Activated naive CD4-positive, alpha-beta T cell treated with anti-CD3 and anti-CD28 coated beads, Interleukin-2, amount 10 ng/mL, durations not matched to agents 7 days and 5 days (primary cell): Measurements from ENCODE around the gene DSCAM.

Experiments
- CTCF ChIA-PET: fragments of 350-600 bp; sonication (Branson Sonifier 250); formaldehyde crosslinking; loops from one replicate; lab custom pipeline; 2021; ENCODE audit warnings: antibody characterized with exemption; lab: Charles Lee
- DNase-seq: peaks from one replicate; pipeline ENCODE4 v3.0.0-alpha.2; 2020
- H3K27ac Mint-ChIP-seq: one replicate; pipeline ENCODE4 v1.8.0; 2021; ENCODE audit warnings: mild to moderate bottlenecking, moderate library complexity, mixed read lengths
- H3K27me3 Mint-ChIP-seq: one replicate; pipeline ENCODE4 v1.8.0; 2021; ENCODE audit warnings: mild to moderate bottlenecking, mixed read lengths
- H3K36me3 Mint-ChIP-seq: one replicate; pipeline ENCODE4 v1.8.0; 2021; ENCODE audit warnings: mixed read lengths
- H3K4me1 Mint-ChIP-seq: one replicate; pipeline ENCODE4 v1.8.0; 2021; ENCODE audit warnings: mixed read lengths
- H3K4me3 Mint-ChIP-seq: one replicate; pipeline ENCODE4 v1.8.0; 2021; ENCODE audit warnings: mild to moderate bottlenecking, moderate library complexity, mixed read lengths
- H3K9me3 Mint-ChIP-seq: one replicate; pipeline ENCODE4 v1.8.0; 2021; ENCODE audit warnings: mixed read lengths

DSCAM gene

DNA sequence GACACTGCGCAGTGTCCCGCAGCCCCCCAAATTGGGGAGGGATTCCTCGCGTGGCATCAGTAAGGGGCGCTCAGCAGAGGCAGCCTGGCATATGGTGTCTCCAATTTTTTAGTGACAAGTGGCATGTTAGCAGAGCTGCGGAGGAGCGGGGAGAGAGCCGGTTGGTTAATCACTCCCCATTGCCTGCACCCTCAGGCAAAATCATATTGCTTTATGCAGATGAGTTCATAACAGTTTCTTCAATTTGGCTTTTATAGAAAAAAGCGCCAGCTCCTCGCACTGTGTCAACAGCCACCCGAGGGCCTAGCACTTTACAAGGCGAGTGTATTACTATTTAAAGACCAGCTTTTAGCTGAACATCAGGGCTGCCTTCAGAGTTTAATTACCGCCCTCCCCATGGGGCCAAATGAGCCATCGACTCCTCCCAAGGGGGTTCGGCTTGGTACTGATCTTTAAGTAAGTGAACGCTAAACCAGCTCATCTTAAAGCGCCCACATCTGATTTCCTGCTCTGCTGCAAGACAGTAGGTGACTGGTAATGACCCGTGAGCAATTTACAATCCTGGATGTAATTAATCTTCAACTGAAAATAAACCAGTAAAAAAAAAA is 298.9 kb downstream of the DSCAM start:
- CTCF ChIA-PET = no interaction called here
- peaks cover 16% of the 10 kb centered on the region for H3K9me3 Mint-ChIP-seq
- no peaks in the 10 kb centered on the region for H3K27me3 Mint-ChIP-seq
- H3K27ac Mint-ChIP-seq = no peak overlapping the region
- H3K4me3 Mint-ChIP-seq = no peak overlapping the region
- DNase-seq = no peak
- no peaks in the 10 kb centered on the region for H3K4me1 Mint-ChIP-seq
- no peaks in the 10 kb centered on the region for H3K36me3 Mint-ChIP-seq

- CTCF ChIA-PET = no interaction called here
- no peak overlapping the region for H3K27ac Mint-ChIP-seq
- H3K36me3 Mint-ChIP-seq = no peaks in the 10 kb centered on the region
- H3K4me1 Mint-ChIP-seq = no peaks in the 10 kb centered on the region
- peaks cover 17% of the 10 kb centered on the region for H3K9me3 Mint-ChIP-seq
- no peak for DNase-seq
- no peak overlapping the region for H3K4me3 Mint-ChIP-seq
- H3K27me3 Mint-ChIP-seq = no peaks in the 10 kb centered on the region
Observed at GRCh38 chr21:40546647-40547046, 300.3 kb downstream of the DSCAM start.

DNA sequence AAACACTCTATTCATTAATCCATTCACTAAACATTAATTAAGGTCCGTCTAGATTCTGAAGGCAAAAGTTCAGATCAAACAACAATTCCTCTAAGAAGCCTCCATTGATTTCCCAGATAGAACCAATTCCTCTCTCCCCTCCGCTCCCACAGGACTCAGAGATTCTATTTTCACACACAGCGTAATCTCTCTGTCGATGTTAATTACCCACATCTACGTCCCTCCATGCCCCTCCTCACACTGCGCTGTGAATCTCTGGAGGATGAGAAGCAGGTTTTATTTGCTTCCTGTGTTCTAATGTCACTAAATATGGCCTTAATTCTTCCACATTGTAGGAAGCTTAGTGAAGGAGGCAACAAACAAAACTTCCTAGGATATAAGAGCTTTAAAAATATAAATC is 306.7 kb downstream of the DSCAM start:
- Mint-ChIP-seq H3K36me3 (no peaks in the 10 kb centered on the region), H3K4me1 (no peaks in the 10 kb centered on the region), H3K9me3 (peaks cover 23% of the 10 kb centered on the region), H3K4me3 (no peak overlapping the region), H3K27ac (no peak overlapping the region), H3K27me3 (no peaks in the 10 kb centered on the region)
- CTCF ChIA-PET = no interaction called here
- DNase-seq = no peak

- CTCF ChIA-PET = no interaction called here
- H3K27me3 Mint-ChIP-seq = no peaks in the 10 kb centered on the region
Observed at GRCh38 chr21:40534886-40535285, 312.1 kb downstream of the DSCAM start.

DNA sequence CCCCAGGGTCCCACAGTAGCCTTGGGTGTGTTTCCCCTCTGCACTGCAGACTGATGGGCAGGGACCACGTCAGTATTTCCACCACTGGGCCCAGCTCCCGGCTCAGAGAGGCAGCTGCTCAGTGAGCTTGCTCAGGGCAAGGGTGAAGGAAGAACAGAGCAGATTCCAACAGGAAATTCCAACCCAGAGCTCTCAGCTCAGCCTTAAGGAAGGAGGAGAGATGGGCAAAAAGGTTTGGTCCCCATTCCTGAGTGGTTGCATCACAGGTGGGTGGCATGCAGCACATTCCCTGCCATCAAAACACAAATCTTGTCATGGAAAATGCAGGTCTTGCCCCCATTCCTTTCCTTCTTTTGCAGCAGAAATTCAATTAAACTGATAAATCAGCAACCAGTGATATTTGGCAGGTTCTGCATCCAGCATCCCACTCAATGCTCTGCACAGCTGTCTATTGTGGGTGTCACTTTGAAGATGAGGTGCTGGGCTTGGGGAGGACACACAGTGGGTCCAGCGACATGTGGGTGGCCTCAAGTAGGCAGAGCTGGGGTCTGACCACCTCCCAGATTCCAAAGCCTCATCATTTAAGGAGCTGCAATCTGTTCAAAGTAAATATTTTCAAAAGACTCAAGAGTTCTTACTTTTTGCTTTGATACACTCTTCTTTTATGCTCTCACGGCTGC is 315.4 kb downstream of the DSCAM start:
- CTCF ChIA-PET = no interaction called here
- H3K4me1 Mint-ChIP-seq = no peaks in the 10 kb centered on the region
- H3K4me3 Mint-ChIP-seq = no peak overlapping the region
- no peaks in the 10 kb centered on the region for H3K36me3 Mint-ChIP-seq
- DNase-seq = no peak
- peaks cover 27% of the 10 kb centered on the region for H3K9me3 Mint-ChIP-seq
- H3K27ac Mint-ChIP-seq = no peak overlapping the region
- no peaks in the 10 kb centered on the region for H3K27me3 Mint-ChIP-seq

More at GRCh38 chr21:40534886-40535285, 312.1 kb downstream of the DSCAM start:
- no peaks in the 10 kb centered on the region for H3K36me3 Mint-ChIP-seq
- no peak for DNase-seq
- no peaks in the 10 kb centered on the region for H3K4me1 Mint-ChIP-seq
- H3K9me3 Mint-ChIP-seq = peaks cover 28% of the 10 kb centered on the region
- no peak overlapping the region for H3K4me3 Mint-ChIP-seq
- H3K27ac Mint-ChIP-seq = no peak overlapping the region

- H3K4me3 Mint-ChIP-seq = no peak overlapping the region
Observed at GRCh38 chr21:40531016-40531415, 315.9 kb downstream of the DSCAM start.

DNA sequence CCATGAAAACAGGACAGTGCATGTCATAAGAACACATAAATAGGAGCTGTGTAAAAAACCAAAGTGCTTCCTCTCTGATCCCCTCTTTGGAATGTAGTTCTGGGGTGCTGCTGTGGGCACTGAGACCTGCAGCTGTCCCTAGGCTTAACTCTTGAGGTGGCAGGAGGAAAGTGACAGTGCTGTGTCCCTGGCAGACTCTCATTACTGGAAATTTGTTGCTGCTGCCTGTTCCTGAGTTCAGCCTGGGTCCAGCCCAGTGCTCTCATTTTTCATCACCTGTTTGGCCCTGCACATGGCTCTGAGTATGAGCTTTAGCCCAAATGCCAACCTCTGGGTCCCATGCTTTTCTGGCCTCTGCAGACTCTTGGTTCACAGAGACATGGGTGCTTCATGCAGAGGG is 329.3 kb downstream of the DSCAM start:
- H3K4me3 Mint-ChIP-seq = no peak overlapping the region

More at GRCh38 chr21:40531016-40531415, 315.9 kb downstream of the DSCAM start:
- no peaks in the 10 kb centered on the region for H3K27me3 Mint-ChIP-seq
- H3K27ac Mint-ChIP-seq = no peak overlapping the region
- no peak for DNase-seq
- H3K9me3 Mint-ChIP-seq = peaks cover 27% of the 10 kb centered on the region
- CTCF ChIA-PET = no interaction called here
- H3K4me1 Mint-ChIP-seq = no peaks in the 10 kb centered on the region
- H3K36me3 Mint-ChIP-seq = no peaks in the 10 kb centered on the region

GRCh38 chr21:40516335-40516734 is 330.6 kb downstream of the DSCAM start:
- no peak overlapping the region for H3K27ac Mint-ChIP-seq
- H3K4me1 Mint-ChIP-seq = no peaks in the 10 kb centered on the region
- DNase-seq = no peak
- H3K36me3 Mint-ChIP-seq = no peaks in the 10 kb centered on the region
- CTCF ChIA-PET = no interaction called here
- H3K4me3 Mint-ChIP-seq = no peak overlapping the region
- H3K27me3 Mint-ChIP-seq = no peaks in the 10 kb centered on the region
- peaks cover 8% of the 10 kb centered on the region for H3K9me3 Mint-ChIP-seq

More for the DNA sequence above, 329.3 kb downstream of the DSCAM start:
- H3K4me1 Mint-ChIP-seq = no peaks in the 10 kb centered on the region
- H3K9me3 Mint-ChIP-seq = peaks cover 9% of the 10 kb centered on the region
- no peaks in the 10 kb centered on the region for H3K36me3 Mint-ChIP-seq
- CTCF ChIA-PET = no interaction called here
- no peak overlapping the region for H3K27ac Mint-ChIP-seq
- no peak for DNase-seq
- H3K27me3 Mint-ChIP-seq = no peaks in the 10 kb centered on the region

GRCh38 chr21:40512590-40512989 is 334.4 kb downstream of the DSCAM start:
- Mint-ChIP-seq H3K9me3 (peaks cover 6% of the 10 kb centered on the region), H3K4me1 (no peaks in the 10 kb centered on the region), H3K4me3 (no peak overlapping the region), H3K36me3 (no peaks in the 10 kb centered on the region), H3K27ac (no peak overlapping the region), H3K27me3 (no peaks in the 10 kb centered on the region)
- CTCF ChIA-PET = interaction anchor here (0.9 kb wide), 1 partner anchor 9 kb away, joined by 3 read pairs; no protein-coding TSS in a partner anchor
- DNase-seq = no peak

- Mint-ChIP-seq H3K27me3 (no peaks in the 10 kb centered on the region), H3K36me3 (no peaks in the 10 kb centered on the region), H3K9me3 (peaks cover 8% of the 10 kb centered on the region), H3K4me1 (no peaks in the 10 kb centered on the region), H3K27ac (no peak overlapping the region), H3K4me3 (no peak overlapping the region)
- no peak for DNase-seq
- CTCF ChIA-PET = no interaction called here
Observed at GRCh38 chr21:40507978-40508377, 339.0 kb downstream of the DSCAM start.

DNA sequence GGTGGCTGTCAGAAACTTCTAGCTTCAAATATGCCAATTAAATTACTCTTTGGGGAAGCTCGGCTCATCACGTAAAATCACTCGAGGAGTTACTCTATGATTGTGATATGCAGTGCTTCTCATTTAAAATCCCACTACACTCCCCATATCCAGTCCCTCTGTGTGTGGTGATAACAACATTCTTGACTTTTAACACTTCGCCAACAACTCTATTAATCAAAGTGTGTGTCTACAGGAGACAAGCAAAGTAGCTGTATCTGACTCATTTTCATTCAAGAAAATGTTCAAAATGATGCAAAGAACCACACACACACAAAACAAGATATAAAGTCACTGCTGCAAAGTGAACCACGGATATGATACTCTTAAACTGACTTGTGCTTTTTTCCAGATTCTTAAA is 341.3 kb downstream of the DSCAM start:
- no peaks in the 10 kb centered on the region for H3K4me1 Mint-ChIP-seq
- no peaks in the 10 kb centered on the region for H3K36me3 Mint-ChIP-seq
- no peaks in the 10 kb centered on the region for H3K27me3 Mint-ChIP-seq
- DNase-seq = no peak
- peaks cover 7% of the 10 kb centered on the region for H3K9me3 Mint-ChIP-seq
- no peak overlapping the region for H3K27ac Mint-ChIP-seq
- CTCF ChIA-PET = no interaction called here
- no peak overlapping the region for H3K4me3 Mint-ChIP-seq

GRCh38 chr21:40505244-40505643 is 341.7 kb downstream of the DSCAM start:
- Mint-ChIP-seq H3K27ac (no peak overlapping the region), H3K36me3 (no peaks in the 10 kb centered on the region), H3K27me3 (no peaks in the 10 kb centered on the region), H3K9me3 (peaks cover 7% of the 10 kb centered on the region), H3K4me1 (no peaks in the 10 kb centered on the region), H3K4me3 (no peak overlapping the region)
- CTCF ChIA-PET = no interaction called here
- no peak for DNase-seq

DNA sequence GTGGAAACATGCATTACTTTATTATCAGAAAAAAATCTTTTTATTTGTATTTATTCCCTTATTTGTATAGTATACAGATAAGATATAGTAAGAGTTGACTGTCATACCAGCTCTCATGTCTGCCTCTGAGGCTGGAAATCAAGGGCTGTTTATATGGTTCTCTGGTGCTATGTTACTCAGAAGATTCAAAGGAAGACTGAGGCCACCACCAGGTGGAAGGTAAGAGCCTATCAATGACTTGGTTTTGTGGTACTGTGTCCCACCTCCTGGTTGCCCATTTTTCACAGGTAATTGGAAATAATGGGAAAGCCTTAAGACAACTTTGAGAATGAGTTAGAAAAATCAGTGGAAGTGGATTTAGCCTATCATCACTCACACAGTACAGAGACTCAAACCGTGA is 342.1 kb downstream of the DSCAM start:
- DNase-seq = no peak
- Mint-ChIP-seq H3K4me1 (no peaks in the 10 kb centered on the region), H3K9me3 (peaks cover 7% of the 10 kb centered on the region), H3K36me3 (no peaks in the 10 kb centered on the region), H3K27ac (no peak overlapping the region), H3K27me3 (no peaks in the 10 kb centered on the region), H3K4me3 (no peak overlapping the region)
- CTCF ChIA-PET = interaction anchor here (1.5 kb wide), 1 partner anchor 8 kb away, joined by 3 read pairs; no protein-coding TSS in a partner anchor

- CTCF ChIA-PET = no interaction called here
- H3K36me3 Mint-ChIP-seq = no peaks in the 10 kb centered on the region
- no peaks in the 10 kb centered on the region for H3K4me1 Mint-ChIP-seq
- DNase-seq = no peak
- H3K27ac Mint-ChIP-seq = no peak overlapping the region
- peaks cover 11% of the 10 kb centered on the region for H3K9me3 Mint-ChIP-seq
- no peaks in the 10 kb centered on the region for H3K27me3 Mint-ChIP-seq
- no peak overlapping the region for H3K4me3 Mint-ChIP-seq
Observed at GRCh38 chr21:40496116-40496515, 350.8 kb downstream of the DSCAM start.

GRCh38 chr21:40490408-40490807 is 356.6 kb downstream of the DSCAM start:
- Mint-ChIP-seq H3K9me3 (peaks cover 23% of the 10 kb centered on the region), H3K27ac (no peak overlapping the region), H3K36me3 (no peaks in the 10 kb centered on the region), H3K27me3 (no peaks in the 10 kb centered on the region), H3K4me3 (no peak overlapping the region), H3K4me1 (no peaks in the 10 kb centered on the region)
- no peak for DNase-seq
- CTCF ChIA-PET = no interaction called here
